Ishikawa (cell line): Measurements from ENCODE around the gene SMC1B.

Source experiments
- CEBPB ChIP-seq: IDR thresholded peaks from 2 replicates; pipeline ENCODE4 v1.6.1; 2012
- CREB1 ChIP-seq: IDR thresholded peaks from 2 replicates; pipeline ENCODE4 v1.6.1; 2012; ENCODE audit warnings: low read depth
- EGR1 ChIP-seq: IDR thresholded peaks from 2 replicates; pipeline ENCODE4 v1.6.1; 2012
- EP300 ChIP-seq: IDR thresholded peaks from 2 replicates; pipeline ENCODE4 v1.6.1; 2012; ENCODE audit warnings: borderline replicate concordance
- FOXM1 ChIP-seq: IDR thresholded peaks from 2 replicates; pipeline ENCODE4 v1.6.1; 2012; ENCODE audit warnings: low read depth, borderline replicate concordance
- NFIC ChIP-seq: IDR thresholded peaks from 2 replicates; pipeline ENCODE4 v1.6.1; 2012
- RAD21 ChIP-seq: IDR thresholded peaks from 2 replicates; pipeline ENCODE4 v1.6.1; 2012; ENCODE audit warnings: low read depth
- TAF1 ChIP-seq: IDR thresholded peaks from 2 replicates; pipeline ENCODE4 v1.6.1; 2012; ENCODE audit warnings: low read depth, mild to moderate bottlenecking
- TCF12 ChIP-seq: IDR thresholded peaks from 2 replicates; pipeline ENCODE4 v1.6.1; 2012; ENCODE audit warnings: low read depth
- TEAD4 ChIP-seq: IDR thresholded peaks from 2 replicates; pipeline ENCODE4 v1.6.1; 2012
- YY1 ChIP-seq: IDR thresholded peaks from 2 replicates; pipeline ENCODE4 v1.6.1; 2012; ENCODE audit warnings: low read depth
- ZBTB7A ChIP-seq: IDR thresholded peaks from 2 replicates; pipeline ENCODE4 v1.6.1; 2012; ENCODE audit warnings: low read depth
- TF ChIP-seq, protein P1 (sequence below): IDR thresholded peaks from 2 replicates; pipeline ENCODE4 v1.6.1; 2012
- TF ChIP-seq, protein P2 (sequence below): IDR thresholded peaks from 2 replicates; pipeline ENCODE4 v1.6.1; 2012; ENCODE audit warnings: low read depth, mild to moderate bottlenecking
- TF ChIP-seq, protein P3 (sequence below): IDR thresholded peaks from 2 replicates; pipeline ENCODE4 v1.6.1; 2012

SMC1B gene

DNA sequence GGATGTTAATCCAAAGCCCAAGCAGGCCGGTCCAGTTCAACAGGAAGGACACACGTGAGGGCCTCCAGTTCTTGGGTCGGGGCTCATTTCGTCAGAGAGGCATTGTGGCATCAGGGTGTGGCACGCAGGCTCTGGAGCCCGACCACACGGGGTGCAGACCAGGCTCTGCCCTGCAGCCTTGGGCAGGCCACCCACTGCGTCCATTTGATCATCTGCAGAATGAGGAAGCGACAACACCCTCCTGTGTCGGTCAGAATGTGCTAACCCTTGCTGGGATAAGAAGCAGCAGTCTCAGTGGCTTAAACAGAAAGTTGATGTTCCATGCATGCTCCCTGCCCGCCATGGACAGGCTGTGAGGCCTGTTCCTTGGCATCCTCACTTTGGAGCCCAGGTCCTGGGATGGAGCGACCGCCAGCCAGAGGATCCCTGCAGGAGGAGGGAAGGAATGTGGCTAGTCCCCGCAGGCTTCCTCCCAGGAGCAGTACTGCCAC, 10.9 kb upstream of the SMC1B start:
- TF ChIP-seq ZBTB7A (no peak), CREB1 (no peak), TCF12 (no peak), RAD21 (no peak), NFIC (no peak), YY1 (no peak), TEAD4 (no peak), CEBPB (no peak)
- TF ChIP-seq, protein P1, sequence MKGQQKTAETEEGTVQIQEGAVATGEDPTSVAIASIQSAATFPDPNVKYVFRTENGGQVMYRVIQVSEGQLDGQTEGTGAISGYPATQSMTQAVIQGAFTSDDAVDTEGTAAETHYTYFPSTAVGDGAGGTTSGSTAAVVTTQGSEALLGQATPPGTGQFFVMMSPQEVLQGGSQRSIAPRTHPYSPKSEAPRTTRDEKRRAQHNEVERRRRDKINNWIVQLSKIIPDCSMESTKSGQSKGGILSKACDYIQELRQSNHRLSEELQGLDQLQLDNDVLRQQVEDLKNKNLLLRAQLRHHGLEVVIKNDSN, result no peak
- TF ChIP-seq, protein P2, sequence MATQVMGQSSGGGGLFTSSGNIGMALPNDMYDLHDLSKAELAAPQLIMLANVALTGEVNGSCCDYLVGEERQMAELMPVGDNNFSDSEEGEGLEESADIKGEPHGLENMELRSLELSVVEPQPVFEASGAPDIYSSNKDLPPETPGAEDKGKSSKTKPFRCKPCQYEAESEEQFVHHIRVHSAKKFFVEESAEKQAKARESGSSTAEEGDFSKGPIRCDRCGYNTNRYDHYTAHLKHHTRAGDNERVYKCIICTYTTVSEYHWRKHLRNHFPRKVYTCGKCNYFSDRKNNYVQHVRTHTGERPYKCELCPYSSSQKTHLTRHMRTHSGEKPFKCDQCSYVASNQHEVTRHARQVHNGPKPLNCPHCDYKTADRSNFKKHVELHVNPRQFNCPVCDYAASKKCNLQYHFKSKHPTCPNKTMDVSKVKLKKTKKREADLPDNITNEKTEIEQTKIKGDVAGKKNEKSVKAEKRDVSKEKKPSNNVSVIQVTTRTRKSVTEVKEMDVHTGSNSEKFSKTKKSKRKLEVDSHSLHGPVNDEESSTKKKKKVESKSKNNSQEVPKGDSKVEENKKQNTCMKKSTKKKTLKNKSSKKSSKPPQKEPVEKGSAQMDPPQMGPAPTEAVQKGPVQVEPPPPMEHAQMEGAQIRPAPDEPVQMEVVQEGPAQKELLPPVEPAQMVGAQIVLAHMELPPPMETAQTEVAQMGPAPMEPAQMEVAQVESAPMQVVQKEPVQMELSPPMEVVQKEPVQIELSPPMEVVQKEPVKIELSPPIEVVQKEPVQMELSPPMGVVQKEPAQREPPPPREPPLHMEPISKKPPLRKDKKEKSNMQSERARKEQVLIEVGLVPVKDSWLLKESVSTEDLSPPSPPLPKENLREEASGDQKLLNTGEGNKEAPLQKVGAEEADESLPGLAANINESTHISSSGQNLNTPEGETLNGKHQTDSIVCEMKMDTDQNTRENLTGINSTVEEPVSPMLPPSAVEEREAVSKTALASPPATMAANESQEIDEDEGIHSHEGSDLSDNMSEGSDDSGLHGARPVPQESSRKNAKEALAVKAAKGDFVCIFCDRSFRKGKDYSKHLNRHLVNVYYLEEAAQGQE, result no peak
- TF ChIP-seq, protein P3, sequence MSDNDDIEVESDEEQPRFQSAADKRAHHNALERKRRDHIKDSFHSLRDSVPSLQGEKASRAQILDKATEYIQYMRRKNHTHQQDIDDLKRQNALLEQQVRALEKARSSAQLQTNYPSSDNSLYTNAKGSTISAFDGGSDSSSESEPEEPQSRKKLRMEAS, result no peak

DNA sequence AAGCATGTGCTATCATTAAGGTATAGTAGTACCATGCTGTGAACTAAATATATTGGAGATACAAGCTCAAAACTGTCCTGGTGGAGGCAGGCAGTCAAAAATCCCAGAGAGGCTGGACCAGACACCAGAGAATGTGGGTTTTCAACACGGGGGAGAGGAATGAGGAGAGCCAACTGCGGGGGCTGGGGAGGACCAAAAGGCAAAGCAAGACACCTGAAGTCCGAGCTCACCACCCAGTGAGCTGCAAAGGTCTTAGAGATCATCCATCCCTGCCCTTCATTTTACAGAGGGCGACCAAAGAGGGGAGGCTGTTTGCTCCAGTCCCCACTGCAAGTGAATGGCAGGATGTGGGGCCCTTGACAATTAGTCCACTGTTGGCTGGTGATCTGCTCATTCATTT, 10.1 kb upstream of the SMC1B start:
- TF ChIP-seq TCF12 (no peak), CEBPB (no peak), EP300 (no peak), ZBTB7A (no peak), YY1 (no peak), EGR1 (no peak), FOXM1 (no peak), TAF1 (no peak), CREB1 (no peak), TEAD4 (no peak), NFIC (no peak), RAD21 (no peak)
- TF ChIP-seq, protein P3, result no peak
- TF ChIP-seq, protein P1, result no peak
- TF ChIP-seq, protein P2, result no peak

DNA sequence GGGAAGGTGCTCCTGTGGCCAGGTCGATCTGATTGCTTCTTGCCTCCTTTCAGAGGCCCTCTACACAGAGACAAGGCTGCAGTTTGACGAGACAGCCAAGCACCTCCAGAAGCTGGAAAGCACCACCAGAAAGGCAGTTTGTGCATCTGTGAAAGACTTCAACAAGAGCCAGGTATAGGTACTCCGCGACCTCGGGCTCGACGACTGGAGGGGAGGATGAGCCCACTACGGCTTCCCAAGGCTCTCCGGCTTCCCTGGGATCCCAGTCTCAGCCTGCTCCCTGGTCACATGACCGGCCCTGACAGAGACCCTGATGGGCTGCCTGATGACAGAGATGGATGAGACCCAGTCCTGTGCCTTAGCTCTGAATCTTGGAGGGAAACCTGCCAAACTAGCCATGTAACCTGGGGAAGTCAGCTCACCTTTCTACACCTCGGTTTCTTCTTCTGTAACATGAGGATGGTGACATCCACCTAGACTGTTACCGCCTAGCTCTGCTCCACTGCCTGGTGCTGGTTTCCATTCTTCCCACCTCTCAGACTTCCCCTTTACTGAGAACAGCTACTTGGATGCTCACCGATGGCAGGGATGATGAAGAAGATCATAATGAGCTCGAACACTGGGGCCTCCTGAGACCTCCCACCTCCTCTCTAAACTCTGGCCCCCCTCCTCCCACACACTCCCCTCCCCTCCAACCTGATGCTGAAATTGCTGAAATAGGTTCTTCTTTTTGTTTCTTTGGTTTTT, 9.0 kb upstream of the SMC1B start:
- TF ChIP-seq, protein P3, result no peak
- TF ChIP-seq TAF1, result no peak
- TF ChIP-seq, protein P1, result no peak
- TF ChIP-seq CREB1, result no peak
- TF ChIP-seq ZBTB7A, result no peak
- TF ChIP-seq NFIC, result no peak
- no peak for TF ChIP-seq TCF12
- TF ChIP-seq CEBPB, result no peak
- TF ChIP-seq RAD21, result no peak

DNA sequence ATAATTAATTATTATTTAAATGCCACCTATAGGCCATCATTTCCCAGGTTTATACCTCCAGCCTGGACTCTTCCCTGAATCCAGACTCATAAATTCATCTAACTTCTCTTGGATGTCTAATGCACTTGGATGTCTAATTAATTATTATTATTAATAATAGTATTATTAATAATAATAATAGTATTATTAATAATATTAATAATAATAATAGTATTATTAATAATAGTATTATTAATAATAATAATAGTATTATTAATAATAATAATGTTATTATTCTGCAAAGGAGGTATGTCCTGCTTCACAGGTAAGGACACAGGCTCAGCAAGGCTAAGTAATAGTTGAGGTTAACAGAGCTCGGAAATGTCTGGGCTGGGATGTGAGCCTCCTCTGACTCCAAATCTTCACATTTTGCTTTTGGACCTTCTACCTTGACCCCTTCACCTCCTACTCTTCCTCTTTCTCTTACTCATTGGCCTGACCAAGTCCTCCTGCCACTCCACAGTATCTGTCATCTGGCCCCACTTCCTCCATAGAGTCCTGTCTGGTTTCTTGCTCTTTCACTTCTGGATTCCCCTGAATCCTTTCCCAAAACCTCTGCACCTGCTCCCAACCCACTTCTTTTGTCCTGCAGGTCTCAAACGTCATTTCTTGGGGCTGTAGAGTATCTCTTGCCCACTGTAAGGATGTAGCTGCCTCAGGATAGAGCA, 8.1 kb upstream of the SMC1B start:
- TF ChIP-seq RAD21, result no peak
- no peak for TF ChIP-seq TAF1
- no peak for TF ChIP-seq TEAD4
- no peak for TF ChIP-seq CEBPB
- no peak for TF ChIP-seq EP300
- TF ChIP-seq FOXM1, result no peak
- TF ChIP-seq, protein P1, result no peak
- no peak for TF ChIP-seq NFIC
- no peak for TF ChIP-seq YY1
- TF ChIP-seq ZBTB7A, result no peak
- TF ChIP-seq, protein P2, result no peak
- TF ChIP-seq EGR1, result no peak
- TF ChIP-seq, protein P3, result no peak
- TF ChIP-seq TCF12, result no peak
- no peak for TF ChIP-seq CREB1
